Right atrium auricular region (tissue), 2 donors: ENCODE measurements around the gene MAGI2. TPM values are rescaled to one million over a fixed set of nuclear protein-coding genes. Genes with fewer than 3 reads are reported as not detected.

Source experiments
- DNase-seq: peaks from one replicate; pipeline ENCODE4 v3.0.0-alpha.2; 2019; ENCODE audit warnings: low spot score
- H3K27ac ChIP-seq, 2 donors: fragments of 200-600 bp; sonication (generic); 1 replicate in 1 of 2; 2 replicates in 1 of 2; pipeline ENCODE4 v1.5.1; 2016 to 2019
- H3K27me3 ChIP-seq, 2 donors: fragments of 200-600 bp; sonication (generic); one replicate each; pipeline versions ENCODE4 v1.5.1 to v1.6.0; 2017 to 2019
- H3K36me3 ChIP-seq: fragments of 200-600 bp; sonication (generic); one replicate; pipeline ENCODE4 v1.5.1; 2016
- H3K4me1 ChIP-seq, 2 donors: fragments of 200-600 bp; sonication (generic); one replicate each; pipeline versions ENCODE4 v1.5.1 to v1.6.0; 2017 to 2019
- H3K4me3 ChIP-seq, 2 donors: fragments of 200-600 bp; sonication (generic); 1 replicate in 1 of 2; 2 replicates in 1 of 2; pipeline ENCODE4 v1.5.1; 2017 to 2019; ENCODE audit warnings: mild to moderate bottlenecking in 1 of 2, moderate library complexity in 1 of 2
- H3K9me3 ChIP-seq, 2 donors: fragments of 200-600 bp; sonication (generic); one replicate each; pipeline ENCODE4 v1.5.1; 2019
- CTCF ChIP-seq, 2 donors: fragments of 200-600 bp; sonication (generic); IDR thresholded peaks; one replicate each; pipeline ENCODE4 v1.5.1; 2019; ENCODE audit warnings: antibody characterized with exemption in 2 of 2
- total RNA-seq, 2 donors: library from RNA; depleted of rRNA; stranded (reverse); fragments of >200 nt; gene quantifications; one replicate each; pipeline ENCODE4 v1.1.0, GENCODE V29; 2016

MAGI2 gene
- total RNA-seq, 2 donors from 2014 or later: 5.9 to 6.0 TPM

- Histone ChIP-seq H3K27ac (no peak overlapping the region), H3K27me3 (no peaks in the 10 kb centered on the region), H3K4me3 (no peak overlapping the region), H3K36me3 (no peaks in the 10 kb centered on the region), H3K9me3 (no peaks in the 10 kb centered on the region), H3K4me1 (no peaks in the 10 kb centered on the region)
- DNase-seq: no peak
- no peak for TF ChIP-seq CTCF (IDR thresholded peaks at IDR 0.05)
Observed at GRCh38 chr7:78167860-78168259, 1285.6 kb downstream of the MAGI2 start.

DNA sequence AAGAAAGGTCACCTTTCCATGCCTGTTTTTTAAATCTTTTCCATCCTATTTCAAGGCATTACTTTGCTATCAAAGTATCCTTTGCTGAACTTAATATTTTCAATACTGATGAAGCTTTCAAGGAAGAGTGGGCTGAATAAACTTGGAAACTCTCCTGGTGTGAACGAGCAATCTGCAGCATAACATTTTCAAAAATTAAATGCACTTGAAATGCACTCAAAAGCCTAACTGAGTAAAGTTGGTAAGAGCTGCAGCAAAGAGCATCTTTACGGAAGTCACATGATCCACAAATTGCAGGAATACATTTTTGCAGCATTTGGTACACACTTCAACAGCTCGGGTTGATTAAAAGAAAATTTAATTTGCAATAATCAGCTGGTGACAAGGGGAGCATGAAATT lies 1287.6 kb downstream of the MAGI2 start:
- H3K4me1 ChIP-seq: no peaks in the 10 kb centered on the region
- no peaks in the 10 kb centered on the region for H3K36me3 ChIP-seq
- H3K27me3 ChIP-seq: no peaks in the 10 kb centered on the region
- no peaks in the 10 kb centered on the region for H3K9me3 ChIP-seq
- TF ChIP-seq CTCF (IDR thresholded peaks at IDR 0.05): no peak
- no peak overlapping the region for H3K27ac ChIP-seq
- no peak overlapping the region for H3K4me3 ChIP-seq
- no peak for DNase-seq

GRCh38 chr7:78165454-78165853 lies 1288.0 kb downstream of the MAGI2 start:
- H3K4me3 ChIP-seq: no peak overlapping the region
- no peaks in the 10 kb centered on the region for H3K27me3 ChIP-seq
- H3K36me3 ChIP-seq: no peaks in the 10 kb centered on the region
- no peak for TF ChIP-seq CTCF (IDR thresholded peaks at IDR 0.05)
- H3K4me1 ChIP-seq: no peaks in the 10 kb centered on the region
- H3K9me3 ChIP-seq: no peaks in the 10 kb centered on the region
- no peak for DNase-seq
- no peak overlapping the region for H3K27ac ChIP-seq

DNA sequence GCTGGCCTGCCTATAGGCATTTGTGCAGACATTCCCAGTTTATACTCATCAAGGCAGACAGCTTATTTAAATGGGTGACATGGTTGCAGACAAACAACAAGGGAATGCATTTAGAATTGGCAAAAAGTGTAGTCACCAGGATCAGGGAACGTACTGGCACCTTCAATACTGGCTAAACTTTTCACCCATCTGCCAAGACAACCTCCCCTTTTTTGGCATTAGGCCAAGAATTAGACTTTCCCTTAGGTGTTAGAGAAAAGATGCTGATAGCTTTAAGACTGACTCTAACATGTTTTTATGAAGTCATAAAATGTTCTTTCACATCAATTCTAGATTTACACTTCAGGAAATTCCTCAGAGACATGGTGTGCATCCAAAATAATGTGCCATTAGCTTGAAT lies 1289.0 kb downstream of the MAGI2 start:
- Histone ChIP-seq H3K9me3 (no peaks in the 10 kb centered on the region), H3K4me1 (no peaks in the 10 kb centered on the region), H3K27ac (no peak overlapping the region), H3K27me3 (no peaks in the 10 kb centered on the region), H3K4me3 (no peak overlapping the region), H3K36me3 (no peaks in the 10 kb centered on the region)
- DNase-seq: no peak
- TF ChIP-seq CTCF (IDR thresholded peaks at IDR 0.05): no peak

DNA sequence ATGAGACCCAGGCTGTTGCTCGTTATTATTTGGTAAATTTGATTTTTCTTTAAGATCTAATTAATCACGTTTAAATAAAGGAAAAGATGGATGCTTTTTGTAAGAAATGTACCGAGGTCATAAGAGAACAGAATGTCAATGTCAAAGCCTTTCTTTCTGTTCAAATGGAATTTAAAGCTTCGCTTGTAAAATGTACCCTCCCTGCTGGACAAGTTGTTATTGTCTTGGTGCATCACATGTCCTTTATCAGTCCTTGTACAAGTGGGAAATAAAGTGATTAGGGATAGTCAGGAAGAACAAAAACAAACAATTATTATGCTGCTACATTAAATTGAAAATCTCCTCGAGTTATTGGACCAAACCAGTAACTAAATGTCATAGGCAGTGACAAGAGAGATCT lies 1291.7 kb downstream of the MAGI2 start:
- no peak for DNase-seq
- H3K4me1 ChIP-seq: no peaks in the 10 kb centered on the region
- no peaks in the 10 kb centered on the region for H3K27me3 ChIP-seq
- no peaks in the 10 kb centered on the region for H3K9me3 ChIP-seq
- TF ChIP-seq CTCF (IDR thresholded peaks at IDR 0.05): no peak
- H3K27ac ChIP-seq: no peak overlapping the region
- H3K36me3 ChIP-seq: no peaks in the 10 kb centered on the region
- H3K4me3 ChIP-seq: no peak overlapping the region

- Histone ChIP-seq H3K9me3 (no peaks in the 10 kb centered on the region), H3K4me1 (no peaks in the 10 kb centered on the region), H3K27ac (no peak overlapping the region), H3K36me3 (no peaks in the 10 kb centered on the region), H3K27me3 (no peaks in the 10 kb centered on the region), H3K4me3 (no peak overlapping the region)
- TF ChIP-seq CTCF (IDR thresholded peaks at IDR 0.05): no peak
- no peak for DNase-seq
Observed at GRCh38 chr7:78159545-78159944, 1293.9 kb downstream of the MAGI2 start.
